GM23338 (cell line): ENCODE results near the gene MARK2.

Source experiments
- CREB1 ChIP-seq: fragments of 250-450 bp; sonication (Bioruptor Pico); IDR thresholded peaks from 2 replicates; pipeline ENCODE4 v1.5.0; 2020; ENCODE audit warnings: low read depth, mild to moderate bottlenecking, moderate library complexity
- EZH2 ChIP-seq: fragments of 200-600 bp; sonication (generic); IDR thresholded peaks from one replicate; pipeline ENCODE4 v1.8.0; 2017; ENCODE audit warnings: antibody characterized with exemption, mild to moderate bottlenecking, low read depth; ENCODE audit not compliant: unreplicated experiment
- EZH2phosphoT487 ChIP-seq: fragments of 200-600 bp; sonication (generic); IDR thresholded peaks from one replicate; pipeline ENCODE4 v1.8.1; 2018; ENCODE audit warnings: antibody characterized with exemption; ENCODE audit not compliant: unreplicated experiment
- JUNB ChIP-seq: IDR thresholded peaks from one replicate; pipeline ENCODE4 v1.6.1; 2016; ENCODE audit warnings: antibody characterized with exemption; ENCODE audit not compliant: unreplicated experiment
- POLR2AphosphoS5 ChIP-seq: IDR thresholded peaks from 2 replicates; pipeline ENCODE4 v1.6.1; 2016; ENCODE audit warnings: antibody characterized with exemption, low read depth
- ZNF331 ChIP-seq: fragments of 250-450 bp; sonication (Bioruptor Pico); IDR thresholded peaks from 2 replicates; pipeline ENCODE4 v1.5.0; 2020; ENCODE audit warnings: low read depth, mild to moderate bottlenecking, moderate library complexity
- TF ChIP-seq, protein P1 (sequence below), 2 experiments: fragments of 200-600 bp in 1 of 2; sonication (generic) in 1 of 2; conservative IDR thresholded peaks; 2 replicates each; pipeline versions ENCODE4 v1.5.1 to v1.6.1; 2016 to 2017; ENCODE audit warnings: antibody characterized with exemption in 2 of 2, low read depth in 2 of 2, mild to moderate bottlenecking in 2 of 2, moderate library complexity in 1 of 2
- TF ChIP-seq, protein P2 (sequence below): fragments of 250-450 bp; sonication (Bioruptor Pico); IDR thresholded peaks from 2 replicates; pipeline ENCODE4 v1.5.0; 2020; ENCODE audit warnings: mild to moderate bottlenecking, moderate library complexity
- TF ChIP-seq, protein P3 (sequence below): IDR thresholded peaks from one replicate; pipeline ENCODE4 v1.6.1; 2018; ENCODE audit warnings: antibody characterized with exemption; ENCODE audit not compliant: unreplicated experiment
- TF ChIP-seq, protein P4 (sequence below): IDR thresholded peaks from 2 replicates; pipeline ENCODE4 v1.6.1; 2016; ENCODE audit warnings: antibody characterized with exemption

DNA sequence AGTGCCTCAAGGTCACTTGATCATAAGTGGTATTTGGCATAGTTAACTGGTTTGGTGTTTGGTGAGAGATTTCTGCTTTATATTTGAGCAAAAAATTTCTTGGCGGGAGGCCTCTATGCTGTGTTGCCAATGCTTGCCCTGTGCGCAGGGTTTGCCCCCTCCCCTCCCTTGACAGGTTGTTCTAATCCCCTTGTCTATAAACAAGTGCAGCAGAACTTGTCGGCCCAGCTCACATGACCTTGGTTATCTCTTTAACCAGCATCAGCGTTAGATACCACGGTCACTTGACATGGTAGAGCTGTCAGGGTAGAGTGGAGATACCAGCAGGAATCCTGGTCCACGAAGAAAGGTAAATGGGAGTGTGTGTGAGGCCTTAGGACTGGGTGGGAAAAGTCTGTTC lies 35.6 kb downstream of the MARK2 start:
- TF ChIP-seq CREB1 (no peak), EZH2 (no peak), POLR2AphosphoS5 (no peak), JUNB (no peak), EZH2phosphoT487 (no peak), ZNF331 (CRISPR knock-in tag) (no peak)
- TF ChIP-seq, protein P1, sequence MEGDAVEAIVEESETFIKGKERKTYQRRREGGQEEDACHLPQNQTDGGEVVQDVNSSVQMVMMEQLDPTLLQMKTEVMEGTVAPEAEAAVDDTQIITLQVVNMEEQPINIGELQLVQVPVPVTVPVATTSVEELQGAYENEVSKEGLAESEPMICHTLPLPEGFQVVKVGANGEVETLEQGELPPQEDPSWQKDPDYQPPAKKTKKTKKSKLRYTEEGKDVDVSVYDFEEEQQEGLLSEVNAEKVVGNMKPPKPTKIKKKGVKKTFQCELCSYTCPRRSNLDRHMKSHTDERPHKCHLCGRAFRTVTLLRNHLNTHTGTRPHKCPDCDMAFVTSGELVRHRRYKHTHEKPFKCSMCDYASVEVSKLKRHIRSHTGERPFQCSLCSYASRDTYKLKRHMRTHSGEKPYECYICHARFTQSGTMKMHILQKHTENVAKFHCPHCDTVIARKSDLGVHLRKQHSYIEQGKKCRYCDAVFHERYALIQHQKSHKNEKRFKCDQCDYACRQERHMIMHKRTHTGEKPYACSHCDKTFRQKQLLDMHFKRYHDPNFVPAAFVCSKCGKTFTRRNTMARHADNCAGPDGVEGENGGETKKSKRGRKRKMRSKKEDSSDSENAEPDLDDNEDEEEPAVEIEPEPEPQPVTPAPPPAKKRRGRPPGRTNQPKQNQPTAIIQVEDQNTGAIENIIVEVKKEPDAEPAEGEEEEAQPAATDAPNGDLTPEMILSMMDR (conservative IDR thresholded peaks at IDR 0.05; ENCODE audit: low read depth in 2 of 2): no peak
- TF ChIP-seq, protein P2, sequence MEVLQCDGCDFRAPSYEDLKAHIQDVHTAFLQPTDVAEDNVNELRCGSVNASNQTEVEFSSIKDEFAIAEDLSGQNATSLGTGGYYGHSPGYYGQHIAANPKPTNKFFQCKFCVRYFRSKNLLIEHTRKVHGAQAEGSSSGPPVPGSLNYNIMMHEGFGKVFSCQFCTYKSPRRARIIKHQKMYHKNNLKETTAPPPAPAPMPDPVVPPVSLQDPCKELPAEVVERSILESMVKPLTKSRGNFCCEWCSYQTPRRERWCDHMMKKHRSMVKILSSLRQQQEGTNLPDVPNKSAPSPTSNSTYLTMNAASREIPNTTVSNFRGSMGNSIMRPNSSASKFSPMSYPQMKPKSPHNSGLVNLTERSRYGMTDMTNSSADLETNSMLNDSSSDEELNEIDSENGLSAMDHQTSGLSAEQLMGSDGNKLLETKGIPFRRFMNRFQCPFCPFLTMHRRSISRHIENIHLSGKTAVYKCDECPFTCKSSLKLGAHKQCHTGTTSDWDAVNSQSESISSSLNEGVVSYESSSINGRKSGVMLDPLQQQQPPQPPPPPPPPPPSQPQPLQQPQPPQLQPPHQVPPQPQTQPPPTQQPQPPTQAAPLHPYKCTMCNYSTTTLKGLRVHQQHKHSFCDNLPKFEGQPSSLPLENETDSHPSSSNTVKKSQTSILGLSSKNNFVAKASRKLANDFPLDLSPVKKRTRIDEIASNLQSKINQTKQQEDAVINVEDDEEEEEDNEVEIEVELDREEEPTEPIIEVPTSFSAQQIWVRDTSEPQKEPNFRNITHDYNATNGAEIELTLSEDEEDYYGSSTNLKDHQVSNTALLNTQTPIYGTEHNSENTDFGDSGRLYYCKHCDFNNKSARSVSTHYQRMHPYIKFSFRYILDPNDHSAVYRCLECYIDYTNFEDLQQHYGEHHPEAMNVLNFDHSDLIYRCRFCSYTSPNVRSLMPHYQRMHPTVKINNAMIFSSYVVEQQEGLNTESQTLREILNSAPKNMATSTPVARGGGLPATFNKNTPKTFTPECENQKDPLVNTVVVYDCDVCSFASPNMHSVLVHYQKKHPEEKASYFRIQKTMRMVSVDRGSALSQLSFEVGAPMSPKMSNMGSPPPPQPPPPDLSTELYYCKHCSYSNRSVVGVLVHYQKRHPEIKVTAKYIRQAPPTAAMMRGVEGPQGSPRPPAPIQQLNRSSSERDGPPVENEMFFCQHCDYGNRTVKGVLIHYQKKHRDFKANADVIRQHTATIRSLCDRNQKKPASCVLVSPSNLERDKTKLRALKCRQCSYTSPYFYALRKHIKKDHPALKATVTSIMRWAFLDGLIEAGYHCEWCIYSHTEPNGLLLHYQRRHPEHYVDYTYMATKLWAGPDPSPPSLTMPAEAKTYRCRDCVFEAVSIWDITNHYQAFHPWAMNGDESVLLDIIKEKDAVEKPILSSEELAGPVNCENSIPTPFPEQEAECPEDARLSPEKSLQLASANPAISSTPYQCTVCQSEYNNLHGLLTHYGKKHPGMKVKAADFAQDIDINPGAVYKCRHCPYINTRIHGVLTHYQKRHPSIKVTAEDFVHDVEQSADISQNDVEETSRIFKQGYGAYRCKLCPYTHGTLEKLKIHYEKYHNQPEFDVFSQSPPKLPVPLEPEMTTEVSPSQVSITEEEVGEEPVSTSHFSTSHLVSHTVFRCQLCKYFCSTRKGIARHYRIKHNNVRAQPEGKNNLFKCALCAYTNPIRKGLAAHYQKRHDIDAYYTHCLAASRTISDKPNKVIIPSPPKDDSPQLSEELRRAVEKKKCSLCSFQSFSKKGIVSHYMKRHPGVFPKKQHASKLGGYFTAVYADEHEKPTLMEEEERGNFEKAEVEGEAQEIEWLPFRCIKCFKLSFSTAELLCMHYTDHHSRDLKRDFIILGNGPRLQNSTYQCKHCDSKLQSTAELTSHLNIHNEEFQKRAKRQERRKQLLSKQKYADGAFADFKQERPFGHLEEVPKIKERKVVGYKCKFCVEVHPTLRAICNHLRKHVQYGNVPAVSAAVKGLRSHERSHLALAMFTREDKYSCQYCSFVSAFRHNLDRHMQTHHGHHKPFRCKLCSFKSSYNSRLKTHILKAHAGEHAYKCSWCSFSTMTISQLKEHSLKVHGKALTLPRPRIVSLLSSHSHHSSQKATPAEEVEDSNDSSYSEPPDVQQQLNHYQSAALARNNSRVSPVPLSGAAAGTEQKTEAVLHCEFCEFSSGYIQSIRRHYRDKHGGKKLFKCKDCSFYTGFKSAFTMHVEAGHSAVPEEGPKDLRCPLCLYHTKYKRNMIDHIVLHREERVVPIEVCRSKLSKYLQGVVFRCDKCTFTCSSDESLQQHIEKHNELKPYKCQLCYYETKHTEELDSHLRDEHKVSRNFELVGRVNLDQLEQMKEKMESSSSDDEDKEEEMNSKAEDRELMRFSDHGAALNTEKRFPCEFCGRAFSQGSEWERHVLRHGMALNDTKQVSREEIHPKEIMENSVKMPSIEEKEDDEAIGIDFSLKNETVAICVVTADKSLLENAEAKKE (CRISPR knock-in tag): no peak
- TF ChIP-seq, protein P3, sequence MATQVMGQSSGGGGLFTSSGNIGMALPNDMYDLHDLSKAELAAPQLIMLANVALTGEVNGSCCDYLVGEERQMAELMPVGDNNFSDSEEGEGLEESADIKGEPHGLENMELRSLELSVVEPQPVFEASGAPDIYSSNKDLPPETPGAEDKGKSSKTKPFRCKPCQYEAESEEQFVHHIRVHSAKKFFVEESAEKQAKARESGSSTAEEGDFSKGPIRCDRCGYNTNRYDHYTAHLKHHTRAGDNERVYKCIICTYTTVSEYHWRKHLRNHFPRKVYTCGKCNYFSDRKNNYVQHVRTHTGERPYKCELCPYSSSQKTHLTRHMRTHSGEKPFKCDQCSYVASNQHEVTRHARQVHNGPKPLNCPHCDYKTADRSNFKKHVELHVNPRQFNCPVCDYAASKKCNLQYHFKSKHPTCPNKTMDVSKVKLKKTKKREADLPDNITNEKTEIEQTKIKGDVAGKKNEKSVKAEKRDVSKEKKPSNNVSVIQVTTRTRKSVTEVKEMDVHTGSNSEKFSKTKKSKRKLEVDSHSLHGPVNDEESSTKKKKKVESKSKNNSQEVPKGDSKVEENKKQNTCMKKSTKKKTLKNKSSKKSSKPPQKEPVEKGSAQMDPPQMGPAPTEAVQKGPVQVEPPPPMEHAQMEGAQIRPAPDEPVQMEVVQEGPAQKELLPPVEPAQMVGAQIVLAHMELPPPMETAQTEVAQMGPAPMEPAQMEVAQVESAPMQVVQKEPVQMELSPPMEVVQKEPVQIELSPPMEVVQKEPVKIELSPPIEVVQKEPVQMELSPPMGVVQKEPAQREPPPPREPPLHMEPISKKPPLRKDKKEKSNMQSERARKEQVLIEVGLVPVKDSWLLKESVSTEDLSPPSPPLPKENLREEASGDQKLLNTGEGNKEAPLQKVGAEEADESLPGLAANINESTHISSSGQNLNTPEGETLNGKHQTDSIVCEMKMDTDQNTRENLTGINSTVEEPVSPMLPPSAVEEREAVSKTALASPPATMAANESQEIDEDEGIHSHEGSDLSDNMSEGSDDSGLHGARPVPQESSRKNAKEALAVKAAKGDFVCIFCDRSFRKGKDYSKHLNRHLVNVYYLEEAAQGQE: no peak
- TF ChIP-seq, protein P4, sequence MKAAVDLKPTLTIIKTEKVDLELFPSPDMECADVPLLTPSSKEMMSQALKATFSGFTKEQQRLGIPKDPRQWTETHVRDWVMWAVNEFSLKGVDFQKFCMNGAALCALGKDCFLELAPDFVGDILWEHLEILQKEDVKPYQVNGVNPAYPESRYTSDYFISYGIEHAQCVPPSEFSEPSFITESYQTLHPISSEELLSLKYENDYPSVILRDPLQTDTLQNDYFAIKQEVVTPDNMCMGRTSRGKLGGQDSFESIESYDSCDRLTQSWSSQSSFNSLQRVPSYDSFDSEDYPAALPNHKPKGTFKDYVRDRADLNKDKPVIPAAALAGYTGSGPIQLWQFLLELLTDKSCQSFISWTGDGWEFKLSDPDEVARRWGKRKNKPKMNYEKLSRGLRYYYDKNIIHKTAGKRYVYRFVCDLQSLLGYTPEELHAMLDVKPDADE: no peak
